H1 (cell line): ENCODE data around the gene WDFY3. TPM values are rescaled to one million over a fixed set of nuclear protein-coding genes. Genes with fewer than 3 reads are reported as not detected.

Experiments
- CTCF ChIA-PET: fragments of 300-600 bp; sonication (Branson Sonifier 250); formaldehyde crosslinking; loops from one replicate; lab custom pipeline; 2021; ENCODE audit not compliant: partially characterized antibody; lab: Charles Lee
- POLR2A ChIA-PET: fragments of 300-600 bp; sonication (Branson Sonifier 250); formaldehyde crosslinking; loops from one replicate; lab custom pipeline; 2021; ENCODE audit warnings: inconsistent platforms; ENCODE audit not compliant: partially characterized antibody; lab: Charles Lee
- DNase-seq, 2 experiments: peaks; one replicate each; pipeline versions ENCODE4 v3.0.0 to v3.0.0-alpha.2; 2010 to 2022; ENCODE audit warnings: low spot score in 2 of 2, low read depth in 1 of 2, mixed read lengths in 1 of 2
- FAIRE-seq: peaks from 2 replicates; lab custom pipeline; 2011; peaks lifted over from hg19 to GRCh38; lab: Jason Lieb, UNC
- H2AFZ ChIP-seq: 2 replicates; pipeline ENCODE4 v1.8.1; 2012; ENCODE audit warnings: low read length, inconsistent platforms
- H2AK5ac ChIP-seq: 2 replicates; pipeline ENCODE4 v1.6.1; 2013; ENCODE audit warnings: low read depth, low read length
- H2BK120ac ChIP-seq: replicated peaks from 2 replicates; pipeline ENCODE3; 2013; ENCODE audit warnings: low read depth, low read length, inconsistent platforms
- H2BK12ac ChIP-seq: 2 replicates; pipeline ENCODE4 v1.6.1; 2013; ENCODE audit warnings: low read depth, low read length
- H2BK15ac ChIP-seq: 2 replicates; pipeline ENCODE4 v1.6.1; 2013; ENCODE audit warnings: low read length
- H2BK20ac ChIP-seq: 2 replicates; pipeline ENCODE4 v1.6.1; 2013; ENCODE audit warnings: low read length
- H2BK5ac ChIP-seq: 2 replicates; pipeline ENCODE4 v1.6.1; 2013; ENCODE audit warnings: low read depth, low read length
- H3K14ac ChIP-seq: 2 replicates; pipeline ENCODE4 v1.6.1; 2013; ENCODE audit warnings: inconsistent platforms; ENCODE audit not compliant: insufficient read length
- H3K18ac ChIP-seq: 2 replicates; pipeline ENCODE4 v1.6.1; 2013; ENCODE audit warnings: low read length; ENCODE audit errors: extremely low read depth
- H3K23ac ChIP-seq: 2 replicates; pipeline ENCODE4 v1.6.1; 2013; ENCODE audit warnings: inconsistent platforms; ENCODE audit not compliant: insufficient read length
- H3K23me2 ChIP-seq: 2 replicates; pipeline ENCODE4 v1.6.1; 2013; ENCODE audit warnings: low read depth, low read length
- H3K27ac ChIP-seq: 2 replicates; pipeline ENCODE4 v1.6.1; 2011; ENCODE audit warnings: low read depth, low read length, inconsistent platforms
- H3K27me3 ChIP-seq, 4 experiments: replicated peaks in 1 of 4; 1 replicate in 1 of 4; 2 replicates in 3 of 4; pipeline versions ENCODE4 v1.6.1 to v1.8.1; 2011 to 2013; ENCODE audit warnings: low read length in 3 of 4, mild to moderate bottlenecking in 3 of 4, inconsistent platforms in 2 of 4, mixed read lengths in 2 of 4, moderate library complexity in 1 of 4; ENCODE audit not compliant: control insufficient read depth in 3 of 4, insufficient read depth in 3 of 4; ENCODE audit errors: extremely low read depth in 1 of 4
- H3K36me3 ChIP-seq, 4 experiments: 2 replicates each; pipeline versions ENCODE4 v1.6.1 to v1.8.1; 2011 to 2013; ENCODE audit warnings: mild to moderate bottlenecking in 4 of 4, low read length in 3 of 4, moderate library complexity in 2 of 4, control low read depth in 1 of 4, inconsistent platforms in 1 of 4; ENCODE audit not compliant: insufficient read depth in 4 of 4, control insufficient read depth in 2 of 4
- H3K4ac ChIP-seq: replicated peaks from 2 replicates; pipeline ENCODE3; 2013; ENCODE audit warnings: low read length, low read depth, mixed read lengths, inconsistent platforms; ENCODE audit not compliant: insufficient read length
- H3K4me1 ChIP-seq, 4 experiments: replicated peaks in 1 of 4; 1 replicate in 1 of 4; 2 replicates in 3 of 4; pipeline versions ENCODE4 v1.6.1 to v1.8.1; 2011 to 2013; ENCODE audit warnings: low read length in 3 of 4, inconsistent platforms in 2 of 4, mixed read lengths in 1 of 4; ENCODE audit not compliant: insufficient read depth in 4 of 4, control insufficient read depth in 3 of 4
- H3K4me2 ChIP-seq, 2 experiments: 2 replicates each; pipeline versions ENCODE4 v1.6.1 to v1.8.1; 2011 to 2013; ENCODE audit warnings: low read depth in 2 of 2, low read length in 2 of 2, control low read depth in 1 of 2, inconsistent platforms in 1 of 2, mild to moderate bottlenecking in 1 of 2; ENCODE audit not compliant: insufficient read depth in 1 of 2
- H3K4me3 ChIP-seq, 4 experiments: fragments of 200-600, 300-600 bp in 1 of 4; sonication (generic), shearing (Covaris generic), sonication (Bioruptor Twin) in 1 of 4; 2 replicates each; pipeline versions ENCODE4 v1.5.1 to v1.8.1; 2011 to 2016; ENCODE audit warnings: low read length in 4 of 4, low read depth in 3 of 4, control low read depth in 2 of 4, inconsistent platforms in 2 of 4, mild to moderate bottlenecking in 2 of 4, mixed read lengths in 1 of 4, moderate library complexity in 1 of 4; ENCODE audit not compliant: insufficient read depth in 2 of 4; ENCODE audit errors: extremely low read depth in 1 of 4
- H3K56ac ChIP-seq: replicated peaks from 2 replicates; pipeline ENCODE3; 2013; ENCODE audit warnings: low read depth, mild to moderate bottlenecking, mixed read lengths, low read length, inconsistent platforms; ENCODE audit not compliant: insufficient read length
- H3K79me1 ChIP-seq: 2 replicates; pipeline ENCODE4 v1.6.1; 2013; ENCODE audit warnings: low read depth, low read length, control low read depth
- H3K79me2 ChIP-seq, 2 experiments: 2 replicates each; pipeline versions ENCODE4 v1.6.1 to v1.8.1; 2012 to 2013; ENCODE audit warnings: low read length in 2 of 2, mild to moderate bottlenecking in 2 of 2, inconsistent platforms in 1 of 2; ENCODE audit not compliant: insufficient read depth in 2 of 2, control insufficient read depth in 1 of 2
- H3K9ac ChIP-seq, 4 experiments: replicated peaks in 1 of 4; 1 replicate in 1 of 4; 2 replicates in 3 of 4; pipeline versions ENCODE4 v1.6.1 to v1.8.1; 2011 to 2013; ENCODE audit warnings: low read depth in 3 of 4, low read length in 3 of 4, control low read depth in 2 of 4, mild to moderate bottlenecking in 2 of 4, moderate library complexity in 2 of 4, inconsistent platforms in 1 of 4; ENCODE audit errors: extremely low read depth in 1 of 4
- H3K9me3 ChIP-seq, 2 experiments: 2 replicates each; pipeline versions ENCODE4 v1.6.1 to v1.8.1; 2012 to 2013; ENCODE audit warnings: mild to moderate bottlenecking in 2 of 2, moderate library complexity in 2 of 2, control low read depth in 1 of 2, inconsistent platforms in 1 of 2, low read depth in 1 of 2, low read length in 1 of 2, mixed read lengths in 1 of 2; ENCODE audit not compliant: insufficient read depth in 2 of 2
- H4K20me1 ChIP-seq, 2 experiments: replicated peaks in 1 of 2; 2 replicates each; pipeline versions ENCODE3 to v1.8.1; 2011 to 2013; ENCODE audit warnings: inconsistent platforms in 2 of 2, low read length in 2 of 2, mild to moderate bottlenecking in 1 of 2; ENCODE audit not compliant: insufficient read depth in 2 of 2, control insufficient read depth in 1 of 2
- H4K5ac ChIP-seq: 2 replicates; pipeline ENCODE4 v1.6.1; 2013; ENCODE audit warnings: low read length, low read depth, mixed read lengths, inconsistent platforms; ENCODE audit not compliant: insufficient read length
- H4K8ac ChIP-seq: 2 replicates; pipeline ENCODE4 v1.8.0; 2013; ENCODE audit warnings: mild to moderate bottlenecking, moderate library complexity, low read length, inconsistent platforms; ENCODE audit not compliant: insufficient read depth; ENCODE audit errors: extremely low read depth
- H4K91ac ChIP-seq: replicated peaks from 2 replicates; pipeline ENCODE3; 2013; ENCODE audit warnings: low read length, mixed read lengths, inconsistent platforms; ENCODE audit not compliant: insufficient read length
- CBX8 ChIP-seq: fragments of 300-800, 300-1000 bp; sonication (generic); IDR thresholded peaks from 2 replicates; pipeline ENCODE4 v1.7.1; 2016; ENCODE audit warnings: low read depth, low read length, borderline replicate concordance
- FOSL1 ChIP-seq: IDR thresholded peaks from 2 replicates; pipeline ENCODE4 v1.6.1; 2011; ENCODE audit warnings: mild to moderate bottlenecking, low read depth, low read length, moderate library complexity; ENCODE audit not compliant: insufficient read depth
- HDAC2 ChIP-seq, 2 experiments: fragments of 300-600 bp in 1 of 2; sonication (generic) in 1 of 2; IDR thresholded peaks; 2 replicates each; pipeline ENCODE4 v1.6.1; 2011 to 2012; ENCODE audit warnings: low read depth in 2 of 2, low read length in 2 of 2, mild to moderate bottlenecking in 2 of 2, moderate library complexity in 2 of 2, borderline replicate concordance in 1 of 2, inconsistent platforms in 1 of 2
- JUND ChIP-seq: IDR thresholded peaks from 2 replicates; pipeline ENCODE4 v1.6.1; 2011; ENCODE audit warnings: mild to moderate bottlenecking, improper control_type of control experiment, low read length
- RNF2 ChIP-seq: fragments of 200-900, 300-1000 bp; sonication (generic); IDR thresholded peaks from 2 replicates; pipeline ENCODE4 v1.7.1; 2016; ENCODE audit warnings: borderline replicate concordance, low read depth, mild to moderate bottlenecking, antibody characterized with exemption, low read length; ENCODE audit not compliant: poor library complexity, severe bottlenecking; ENCODE audit errors: missing control alignments
- RXRA ChIP-seq: IDR thresholded peaks from 2 replicates; pipeline ENCODE4 v1.6.1; 2011; ENCODE audit warnings: low read depth, mild to moderate bottlenecking, low read length, moderate library complexity; ENCODE audit not compliant: insufficient read depth
- SRF ChIP-seq: IDR thresholded peaks from 2 replicates; pipeline ENCODE4 v1.6.1; 2011; ENCODE audit warnings: mild to moderate bottlenecking, low read depth, low read length, moderate library complexity
- TAF7 ChIP-seq: optimal IDR thresholded peaks from 2 replicates; pipeline ENCODE3; 2011; ENCODE audit warnings: low read depth, mild to moderate bottlenecking, inconsistent platforms, low read length, moderate library complexity, borderline replicate concordance
- ZNF274 ChIP-seq: IDR thresholded peaks from 2 replicates; pipeline ENCODE4 v1.7.0; 2012; ENCODE audit warnings: low read length, borderline replicate concordance; ENCODE audit errors: extremely low read depth
- polyA plus RNA-seq, 7 experiments: library from polyadenylated mRNA; depleted of rRNA in 3 of 7; stranded (reverse) in 5 of 7; unstranded in 2 of 7; fragments of >200 nt in 5 of 7; fragments of 200-250 nt in 2 of 7; gene quantifications; 1 replicate in 5 of 7; 2 replicates in 1 of 7; 4 replicates in 1 of 7; pipeline versions ENCODE4 v1.2.1 to v1.2.3, GENCODE V29; 2011 to 2013; ENCODE audit warnings: missing spikeins in 2 of 7, mixed read lengths in 2 of 7
- total RNA-seq: library from RNA; stranded (reverse); fragmentation: NEBNext Ultra II Directional; extraction: Animal tissue kit (Norgen Biotek cat#: 25700); gene quantifications from 2 replicates; pipeline ENCODE4 v1.2.1, GENCODE V29; 2021

WDFY3 gene
- total and polyA plus RNA-seq, 2 of the 8 experiments (the other 6 are each of a cell fraction or from before 2014, with no cell fraction given) = 25.6 to 62.4 TPM

GRCh38 chr4:84826681-84827080, 139.8 kb downstream of the WDFY3 start:
- POLR2A ChIA-PET = no interaction called here
- H3K4me3 ChIP-seq = no peak overlapping the region
- H3K9me3 ChIP-seq = no peaks in the 10 kb centered on the region
- no peak overlapping the region for H2AK5ac ChIP-seq
- H3K23me2 ChIP-seq = no peaks in the 10 kb centered on the region; the same call in 1 of the 2 replicates
- no peaks in the 10 kb centered on the region for H3K27me3 ChIP-seq
- no peak overlapping the region for H2BK5ac ChIP-seq
- H3K14ac ChIP-seq = no peak overlapping the region
- H2BK12ac ChIP-seq = no peak overlapping the region
- no peaks in the 10 kb centered on the region for H4K20me1 ChIP-seq
- no peak overlapping the region for H2AFZ ChIP-seq
- no peak overlapping the region for H4K91ac ChIP-seq
- H3K79me1 ChIP-seq = no peaks in the 10 kb centered on the region
- no peak overlapping the region for H4K5ac ChIP-seq
- peaks cover 0 to 6% (median 3%) of the 10 kb centered on the region in 4 experiments; a peak in 4 of 8 replicates for H3K36me3 ChIP-seq
- no peak overlapping the region for H3K56ac ChIP-seq
- H3K23ac ChIP-seq = no peak overlapping the region
- H3K9ac ChIP-seq = no peak overlapping the region
- H3K4ac ChIP-seq = no peak overlapping the region
- H3K79me2 ChIP-seq = no peaks in the 10 kb centered on the region
- H4K8ac ChIP-seq = no peak overlapping the region
- H2BK20ac ChIP-seq = no peak overlapping the region
- CTCF ChIA-PET = no interaction called here
- no peak overlapping the region for H3K18ac ChIP-seq
- H2BK15ac ChIP-seq = no peak overlapping the region
- DNase-seq = no peak
- no peak for FAIRE-seq
- no peak overlapping the region for H3K27ac ChIP-seq
- H3K4me1 ChIP-seq = no peaks in the 10 kb centered on the region
- no peak overlapping the region for H2BK120ac ChIP-seq
- no peak overlapping the region for H3K4me2 ChIP-seq
- TF ChIP-seq SRF (no peak), RNF2 (no peak), TAF7 (no peak), RXRA (no peak), ZNF274 (no peak), JUND (no peak), CBX8 (no peak), HDAC2 (IDR thresholded peaks at IDR 0.05; ENCODE audit: borderline replicate concordance in 1 of 2, low read depth in 2 of 2, low read length in 2 of 2) (no peak), FOSL1 (no peak)
